Measurements from ENCODE around the gene MSRB3.

- TF ChIP-seq EZH2phosphoT487 (IDR thresholded peaks at IDR 0.05; ENCODE audit: borderline replicate concordance, low read length) = no peak
- TF ChIP-seq CTCF (conservative IDR thresholded peaks at IDR 0.05; ENCODE audit: low read depth, low read length) = no peak
- TF ChIP-seq EZH2 (IDR thresholded peaks at IDR 0.05; ENCODE audit: low read length, unreplicated experiment) = no peak
These were observed 21.6 kb downstream of the MSRB3 start for GRCh38 chr12:65300097-65300496.

Measured in PC-3 (cell line).